Measurements from ENCODE around the gene NUMB.

Gene NUMB

GRCh38 chr14:73458183-73458976 is at the start of gene NUMB:
TSS of gene NUMB (minus strand) at chr14:73458546. CDS start at chr14:73355751, 102,795 bp downstream.
- peak; percentile 100 for DNase-seq (ENCODE audit: low read depth)

GRCh38 chr14:73503648-73504047 is 45.3 kb upstream of the NUMB start:
- no peak for DNase-seq (ENCODE audit: low read depth)

GRCh38 chr14:73502017-73502619 is 43.8 kb upstream of the NUMB start:
- no peak for DNase-seq (ENCODE audit: low read depth)

GRCh38 chr14:73500360-73500759 is 42.0 kb upstream of the NUMB start:
- no peak for DNase-seq (ENCODE audit: low read depth)

- no peak for DNase-seq (ENCODE audit: low read depth)
These were observed 36.2 kb upstream of the NUMB start for GRCh38 chr14:73494593-73494992.

- DNase-seq (ENCODE audit: low read depth): no peak
These were observed 34.3 kb upstream of the NUMB start for GRCh38 chr14:73492670-73493069.

GRCh38 chr14:73492043-73492552 is 33.8 kb upstream of the NUMB start:
- DNase-seq (ENCODE audit: low read depth): no peak

GRCh38 chr14:73491256-73492042 is 33.1 kb upstream of the NUMB start:
- no peak for DNase-seq (ENCODE audit: low read depth)

GRCh38 chr14:73489481-73490175 is 31.3 kb upstream of the NUMB start:
- no peak for DNase-seq (ENCODE audit: low read depth)

GRCh38 chr14:73478684-73479083 is 20.3 kb upstream of the NUMB start:
- no peak for DNase-seq (ENCODE audit: low read depth)

GRCh38 chr14:73477618-73478266 is 19.4 kb upstream of the NUMB start:
- no peak for DNase-seq (ENCODE audit: low read depth)

GRCh38 chr14:73476451-73476931 is 18.1 kb upstream of the NUMB start:
- DNase-seq (ENCODE audit: low read depth): no peak

- DNase-seq (ENCODE audit: low read depth): no peak
These were observed 16.6 kb upstream of the NUMB start for GRCh38 chr14:73474952-73475351.

GRCh38 chr14:73472185-73473114 is 14.1 kb upstream of the NUMB start:
- DNase-seq (ENCODE audit: low read depth): peak; percentile 73

- no peak for DNase-seq (ENCODE audit: low read depth)
These were observed 13.3 kb upstream of the NUMB start for GRCh38 chr14:73471582-73472184.

- DNase-seq (ENCODE audit: low read depth): no peak
These were observed 10.6 kb upstream of the NUMB start for GRCh38 chr14:73468828-73469375.

GRCh38 chr14:73467800-73468199 is 9.5 kb upstream of the NUMB start:
- DNase-seq (ENCODE audit: low read depth): no peak

- no peak for DNase-seq (ENCODE audit: low read depth)
These were observed 9.0 kb upstream of the NUMB start for GRCh38 chr14:73467377-73467776.

GRCh38 chr14:73466861-73467260 is 8.5 kb upstream of the NUMB start:
- DNase-seq (ENCODE audit: low read depth): no peak

All from fibroblast of the conjunctiva (primary cell).